Measurements from ENCODE around the gene HERC2. TPM values are rescaled to one million over a fixed set of nuclear protein-coding genes. Genes with fewer than 3 reads are reported as not detected.

HERC2 gene
- total RNA-seq, 1 donor: 53.6 TPM

DNA sequence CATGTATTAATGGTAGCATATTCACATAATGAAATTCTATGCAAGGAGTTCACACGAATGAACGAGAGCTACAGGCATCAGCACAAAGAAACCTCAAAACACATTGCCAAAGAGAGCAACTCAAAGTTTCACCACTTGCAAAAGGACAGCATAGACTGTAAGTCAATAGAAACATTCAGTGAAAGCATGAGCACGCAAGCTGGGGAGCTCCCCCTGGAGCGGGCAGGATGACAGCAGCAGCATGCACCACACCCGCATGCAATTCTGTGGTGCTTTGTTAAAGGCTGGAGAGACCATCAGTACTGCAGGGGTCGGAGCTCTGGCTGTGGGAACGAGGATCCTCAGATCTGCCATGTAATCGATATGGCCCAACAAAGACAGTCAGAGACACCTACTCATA lies 241.6 kb downstream of the HERC2 start:
- no peak overlapping the region for H2AFZ ChIP-seq (ENCODE audit: low read length)
- H3K9me3 ChIP-seq (ENCODE audit: low read depth, low read length): no peaks in the 10 kb centered on the region
- no peaks in the 10 kb centered on the region for H3K79me2 ChIP-seq (ENCODE audit: insufficient read depth, low read length)
- no peaks in the 10 kb centered on the region for H3K36me3 ChIP-seq (ENCODE audit: insufficient read depth, low read length)
- H3K4me2 ChIP-seq (ENCODE audit: insufficient read depth, low read length): no peak overlapping the region
- H3K4me1 ChIP-seq (ENCODE audit: insufficient read depth, low read length): no peaks in the 10 kb centered on the region
- DNase-seq (ENCODE audit: insufficient read length, low spot score, missing footprints): no peak
- TF ChIP-seq, protein P1, sequence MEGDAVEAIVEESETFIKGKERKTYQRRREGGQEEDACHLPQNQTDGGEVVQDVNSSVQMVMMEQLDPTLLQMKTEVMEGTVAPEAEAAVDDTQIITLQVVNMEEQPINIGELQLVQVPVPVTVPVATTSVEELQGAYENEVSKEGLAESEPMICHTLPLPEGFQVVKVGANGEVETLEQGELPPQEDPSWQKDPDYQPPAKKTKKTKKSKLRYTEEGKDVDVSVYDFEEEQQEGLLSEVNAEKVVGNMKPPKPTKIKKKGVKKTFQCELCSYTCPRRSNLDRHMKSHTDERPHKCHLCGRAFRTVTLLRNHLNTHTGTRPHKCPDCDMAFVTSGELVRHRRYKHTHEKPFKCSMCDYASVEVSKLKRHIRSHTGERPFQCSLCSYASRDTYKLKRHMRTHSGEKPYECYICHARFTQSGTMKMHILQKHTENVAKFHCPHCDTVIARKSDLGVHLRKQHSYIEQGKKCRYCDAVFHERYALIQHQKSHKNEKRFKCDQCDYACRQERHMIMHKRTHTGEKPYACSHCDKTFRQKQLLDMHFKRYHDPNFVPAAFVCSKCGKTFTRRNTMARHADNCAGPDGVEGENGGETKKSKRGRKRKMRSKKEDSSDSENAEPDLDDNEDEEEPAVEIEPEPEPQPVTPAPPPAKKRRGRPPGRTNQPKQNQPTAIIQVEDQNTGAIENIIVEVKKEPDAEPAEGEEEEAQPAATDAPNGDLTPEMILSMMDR (IDR thresholded peaks at IDR 0.05; ENCODE audit: extremely low read depth, low read depth, low read length): no peak
- H4K20me1 ChIP-seq (ENCODE audit: insufficient read depth, low read length): no peaks in the 10 kb centered on the region
- no peak overlapping the region for H3K4me3 ChIP-seq (ENCODE audit: insufficient read depth, low read length)
- H3K27me3 ChIP-seq (ENCODE audit: insufficient read depth, low read length): no peaks in the 10 kb centered on the region
- no peak overlapping the region for H3K27ac ChIP-seq (ENCODE audit: low read depth, low read length)

- Histone ChIP-seq H3K9me3 (ENCODE audit: low read depth, low read length) (no peaks in the 10 kb centered on the region), H3K4me1 (ENCODE audit: insufficient read depth, low read length) (no peaks in the 10 kb centered on the region)
- DNase-seq (ENCODE audit: insufficient read length, low spot score, missing footprints): no peak
Measured at GRCh38 chr15:28079313-28079969, 242.5 kb downstream of the HERC2 start.

DNA sequence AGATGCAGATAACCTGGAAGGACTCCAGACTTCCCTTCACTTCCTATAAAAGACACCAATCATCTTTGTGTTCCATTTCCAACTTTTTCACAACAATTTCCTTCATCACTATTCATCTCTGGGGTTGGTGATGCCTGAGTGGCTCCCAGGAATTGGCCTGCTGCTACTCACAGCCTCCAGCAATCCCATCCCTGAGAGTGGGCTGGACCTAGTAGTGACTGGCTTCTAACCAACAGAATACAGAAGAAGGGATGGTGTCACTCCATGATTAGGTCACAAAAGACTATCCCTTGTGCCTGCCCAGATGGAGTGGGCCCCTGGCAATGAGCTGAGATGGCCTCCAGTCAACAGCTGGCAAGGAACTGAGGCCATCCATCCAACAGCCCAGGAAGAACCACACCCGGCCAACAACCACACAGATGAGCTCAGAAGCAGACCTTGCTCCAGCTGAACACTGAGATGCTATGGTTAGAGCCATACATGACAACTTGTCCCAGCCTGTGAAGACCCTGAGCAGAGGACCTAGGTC lies 243.7 kb downstream of the HERC2 start:
- no peak overlapping the region for H3K27ac ChIP-seq (ENCODE audit: low read depth, low read length)
- H4K20me1 ChIP-seq (ENCODE audit: insufficient read depth, low read length): no peaks in the 10 kb centered on the region
- no peaks in the 10 kb centered on the region for H3K27me3 ChIP-seq (ENCODE audit: insufficient read depth, low read length)
- H2AFZ ChIP-seq (ENCODE audit: low read length): no peak overlapping the region
- H3K36me3 ChIP-seq (ENCODE audit: insufficient read depth, low read length): no peaks in the 10 kb centered on the region
- H3K79me2 ChIP-seq (ENCODE audit: insufficient read depth, low read length): no peaks in the 10 kb centered on the region
- no peak overlapping the region for H3K4me3 ChIP-seq (ENCODE audit: insufficient read depth, low read length)
- DNase-seq (ENCODE audit: insufficient read length, low spot score, missing footprints): no peak
- no peaks in the 10 kb centered on the region for H3K9me3 ChIP-seq (ENCODE audit: low read depth, low read length)
- no peak overlapping the region for H3K4me2 ChIP-seq (ENCODE audit: insufficient read depth, low read length)
- H3K4me1 ChIP-seq (ENCODE audit: insufficient read depth, low read length): no peaks in the 10 kb centered on the region
- TF ChIP-seq, protein P1 (IDR thresholded peaks at IDR 0.05; ENCODE audit: extremely low read depth, low read depth, low read length): no peak

More at GRCh38 chr15:28079313-28079969, 242.5 kb downstream of the HERC2 start:
- no peak overlapping the region for H3K4me3 ChIP-seq (ENCODE audit: insufficient read depth, low read length)
- no peak overlapping the region for H3K4me2 ChIP-seq (ENCODE audit: insufficient read depth, low read length)
- H3K36me3 ChIP-seq (ENCODE audit: insufficient read depth, low read length): no peaks in the 10 kb centered on the region
- H2AFZ ChIP-seq (ENCODE audit: low read length): no peak overlapping the region
- no peak overlapping the region for H3K27ac ChIP-seq (ENCODE audit: low read depth, low read length)
- H3K27me3 ChIP-seq (ENCODE audit: insufficient read depth, low read length): no peaks in the 10 kb centered on the region
- no peaks in the 10 kb centered on the region for H3K79me2 ChIP-seq (ENCODE audit: insufficient read depth, low read length)
- TF ChIP-seq, protein P1 (IDR thresholded peaks at IDR 0.05; ENCODE audit: extremely low read depth, low read depth, low read length): no peak
- no peaks in the 10 kb centered on the region for H4K20me1 ChIP-seq (ENCODE audit: insufficient read depth, low read length)

- Histone ChIP-seq H3K4me3 (ENCODE audit: insufficient read depth, low read length) (no peak overlapping the region), H3K9me3 (ENCODE audit: low read depth, low read length) (no peaks in the 10 kb centered on the region), H4K20me1 (ENCODE audit: insufficient read depth, low read length) (no peaks in the 10 kb centered on the region), H3K4me2 (ENCODE audit: insufficient read depth, low read length) (no peak overlapping the region), H3K36me3 (ENCODE audit: insufficient read depth, low read length) (no peaks in the 10 kb centered on the region), H3K4me1 (ENCODE audit: insufficient read depth, low read length) (no peaks in the 10 kb centered on the region), H3K27me3 (ENCODE audit: insufficient read depth, low read length) (no peaks in the 10 kb centered on the region), H2AFZ (ENCODE audit: low read length) (no peak overlapping the region), H3K79me2 (ENCODE audit: insufficient read depth, low read length) (no peaks in the 10 kb centered on the region), H3K27ac (ENCODE audit: low read depth, low read length) (no peak overlapping the region)
- TF ChIP-seq, protein P1 (IDR thresholded peaks at IDR 0.05; ENCODE audit: extremely low read depth, low read depth, low read length): no peak
- DNase-seq (ENCODE audit: insufficient read length, low spot score, missing footprints): no peak
Measured at GRCh38 chr15:28075573-28075972, 246.4 kb downstream of the HERC2 start.

Data from osteoblast (primary cell).